Measurements from ENCODE around the gene ZBTB25. TPM values are rescaled to one million over a fixed set of nuclear protein-coding genes. Genes with fewer than 3 reads are reported as not detected.
A peak's percentile ranks its signal among the peaks of the same experiment; 100 is the strongest.
"Not testable (repeated sequence)": the region's sequence is repeated elsewhere in the genome, so short reads cannot be mapped to it uniquely, and the experiment has no call there.

Gene ZBTB25
- polyA plus RNA-seq (2013, experiment 1 of 2; ENCODE audit: insufficient read length) = 8.0 TPM
- 7.7 TPM for polyA plus RNA-seq (2013, experiment 2 of 2; ENCODE audit: insufficient read length)

GRCh38 chr14:64503434-64504309 is at the start of gene ZBTB25:
Gene ZBTB25 (minus strand): TSS chr14:64503838. CDS start chr14:64490533, 13,305 bp downstream.
- peak; percentile 96 for DNase-seq

DNA sequence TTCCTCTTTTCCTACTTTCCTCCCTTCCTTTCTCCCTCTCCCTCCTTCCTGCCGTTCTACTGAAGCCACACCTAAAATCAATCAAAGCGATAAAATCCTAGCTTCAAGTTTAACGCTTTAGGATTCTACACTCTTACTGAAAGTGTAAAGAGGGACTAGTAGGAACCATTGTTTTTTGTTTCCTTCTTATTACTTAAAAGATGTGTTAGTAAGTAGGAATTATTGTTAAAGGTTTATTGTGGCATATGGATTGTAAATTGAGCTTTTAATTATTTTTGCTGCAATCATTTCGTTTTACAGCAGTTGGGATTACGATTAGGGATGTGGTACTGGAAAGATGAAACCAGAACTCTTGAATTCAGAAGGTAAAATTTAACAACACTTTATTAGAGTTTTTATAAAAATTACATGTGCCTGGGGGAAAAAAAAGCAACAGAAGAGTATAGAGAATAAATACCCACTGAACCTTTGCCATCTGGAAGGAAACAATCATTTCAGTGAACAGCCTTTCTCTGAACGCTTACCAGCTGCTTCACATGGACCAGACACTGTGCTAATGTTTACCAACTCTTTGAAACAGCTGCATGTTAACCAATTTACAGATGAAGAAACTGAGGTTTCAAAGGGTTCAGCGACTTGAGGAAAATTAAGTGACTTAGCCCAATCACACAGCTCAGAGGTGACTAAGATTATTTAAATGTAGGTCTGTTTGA is 47.1 kb upstream of the ZBTB25 start:
- no peak for DNase-seq

DNA sequence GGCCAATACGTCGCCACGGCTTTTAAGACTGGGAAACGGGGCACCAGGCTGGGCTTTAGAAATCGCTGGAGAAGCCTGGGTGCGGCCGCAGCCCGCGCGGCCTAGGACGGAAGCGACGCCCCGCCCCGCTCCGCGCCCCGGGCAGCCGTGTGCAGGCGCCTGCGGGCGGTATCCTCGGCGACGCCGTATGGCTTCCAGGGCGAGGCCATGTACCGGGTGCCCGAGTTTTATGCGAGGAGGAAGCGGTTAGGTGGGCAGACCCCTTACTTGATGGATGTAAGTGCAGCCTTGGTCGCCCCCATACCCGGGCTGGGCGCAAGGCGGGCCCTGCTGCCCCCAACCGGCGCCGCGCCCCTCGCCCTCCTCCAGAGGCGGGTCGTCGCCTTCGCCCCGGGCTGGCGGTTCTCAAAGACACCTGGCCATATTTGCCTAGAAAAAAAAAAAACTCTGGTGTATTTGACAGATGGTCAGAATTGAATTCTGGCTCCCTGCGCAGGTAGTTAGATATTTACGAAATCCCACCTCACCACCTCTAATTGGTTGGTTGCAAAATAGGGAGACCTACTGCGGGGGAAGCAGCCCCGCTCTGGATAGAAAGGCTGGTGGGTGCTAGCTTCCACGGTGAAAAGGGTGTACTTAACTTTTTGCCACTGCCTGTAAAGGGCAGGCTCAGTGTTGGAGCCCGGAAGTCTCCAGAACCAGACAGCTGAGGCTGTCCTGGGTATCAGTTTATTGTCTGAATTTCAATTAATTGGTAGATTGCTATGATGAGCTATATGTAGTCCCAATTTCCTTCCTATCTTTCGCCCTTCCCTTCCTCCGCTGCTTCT is 46.4 kb upstream of the ZBTB25 start, which contains the start of gene PPP1R36:
Gene PPP1R36 (plus strand): TSS at position 171 of the 830 bp plus-strand sequence. CDS start 37 bp downstream, at position 208.
- peak; percentile 35 for DNase-seq

DNA sequence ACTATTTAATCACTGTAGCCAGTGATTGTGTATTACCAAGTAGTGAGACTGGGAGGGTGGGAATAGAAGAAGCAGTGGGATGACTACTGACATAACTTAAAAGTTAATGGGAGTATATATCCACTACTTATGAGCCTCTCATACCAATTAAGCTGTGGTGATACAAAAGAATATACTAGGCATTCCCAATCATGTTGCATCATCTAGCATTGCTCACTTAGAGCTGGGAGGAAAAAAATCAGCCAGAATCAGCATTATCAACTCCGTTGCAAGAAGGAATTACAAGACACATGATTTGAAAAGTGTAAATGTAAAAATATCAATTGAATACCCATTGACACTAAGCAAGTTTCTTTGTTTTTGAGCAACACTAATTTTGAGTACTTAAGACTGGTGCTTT is 45.4 kb upstream of the ZBTB25 start:
- no peak for DNase-seq

GRCh38 chr14:64544607-64545312 is 41.1 kb upstream of the ZBTB25 start:
- DNase-seq = no peak

DNA sequence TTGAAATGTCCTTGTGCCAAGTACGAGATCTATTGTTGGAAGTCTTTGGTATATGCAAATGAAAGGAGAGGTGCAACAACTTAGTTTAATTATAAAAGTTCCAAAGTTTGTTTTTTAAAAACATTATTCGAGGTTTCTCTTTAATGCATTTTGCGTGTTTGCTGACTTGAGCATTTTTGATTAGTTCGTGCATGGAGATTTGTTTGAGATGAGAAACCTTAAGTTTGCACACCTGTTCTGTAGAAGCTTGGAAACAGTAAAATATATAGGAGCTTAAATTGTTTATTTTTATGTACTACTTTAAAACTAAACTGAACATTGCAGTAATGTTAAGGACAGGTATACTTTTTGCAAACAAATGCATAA is 39.2 kb upstream of the ZBTB25 start:
- no peak for DNase-seq

- no peak for DNase-seq
Observed at GRCh38 chr14:64541972-64542835, 38.6 kb upstream of the ZBTB25 start.

DNA sequence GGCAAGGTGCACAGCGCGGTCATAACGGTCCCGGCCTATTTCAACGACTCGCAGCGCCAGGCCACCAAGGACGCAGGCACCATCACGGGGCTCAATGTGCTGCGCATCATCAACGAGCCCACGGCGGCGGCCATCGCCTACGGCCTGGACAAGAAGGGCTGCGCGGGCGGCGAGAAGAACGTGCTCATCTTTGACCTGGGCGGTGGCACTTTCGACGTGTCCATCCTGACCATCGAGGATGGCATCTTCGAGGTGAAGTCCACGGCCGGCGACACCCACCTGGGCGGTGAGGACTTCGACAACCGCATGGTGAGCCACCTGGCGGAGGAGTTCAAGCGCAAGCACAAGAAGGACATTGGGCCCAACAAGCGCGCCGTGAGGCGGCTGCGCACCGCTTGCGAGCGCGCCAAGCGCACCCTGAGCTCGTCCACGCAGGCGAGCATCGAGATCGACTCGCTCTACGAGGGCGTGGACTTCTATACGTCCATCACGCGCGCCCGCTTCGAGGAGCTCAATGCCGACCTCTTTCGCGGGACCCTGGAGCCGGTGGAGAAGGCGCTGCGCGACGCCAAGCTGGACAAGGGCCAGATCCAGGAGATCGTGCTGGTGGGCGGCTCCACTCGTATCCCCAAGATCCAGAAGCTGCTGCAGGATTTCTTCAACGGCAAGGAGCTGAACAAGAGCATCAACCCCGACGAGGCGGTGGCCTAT is 37.8 kb upstream of the ZBTB25 start:
- DNase-seq = peak; percentile 57

DNA sequence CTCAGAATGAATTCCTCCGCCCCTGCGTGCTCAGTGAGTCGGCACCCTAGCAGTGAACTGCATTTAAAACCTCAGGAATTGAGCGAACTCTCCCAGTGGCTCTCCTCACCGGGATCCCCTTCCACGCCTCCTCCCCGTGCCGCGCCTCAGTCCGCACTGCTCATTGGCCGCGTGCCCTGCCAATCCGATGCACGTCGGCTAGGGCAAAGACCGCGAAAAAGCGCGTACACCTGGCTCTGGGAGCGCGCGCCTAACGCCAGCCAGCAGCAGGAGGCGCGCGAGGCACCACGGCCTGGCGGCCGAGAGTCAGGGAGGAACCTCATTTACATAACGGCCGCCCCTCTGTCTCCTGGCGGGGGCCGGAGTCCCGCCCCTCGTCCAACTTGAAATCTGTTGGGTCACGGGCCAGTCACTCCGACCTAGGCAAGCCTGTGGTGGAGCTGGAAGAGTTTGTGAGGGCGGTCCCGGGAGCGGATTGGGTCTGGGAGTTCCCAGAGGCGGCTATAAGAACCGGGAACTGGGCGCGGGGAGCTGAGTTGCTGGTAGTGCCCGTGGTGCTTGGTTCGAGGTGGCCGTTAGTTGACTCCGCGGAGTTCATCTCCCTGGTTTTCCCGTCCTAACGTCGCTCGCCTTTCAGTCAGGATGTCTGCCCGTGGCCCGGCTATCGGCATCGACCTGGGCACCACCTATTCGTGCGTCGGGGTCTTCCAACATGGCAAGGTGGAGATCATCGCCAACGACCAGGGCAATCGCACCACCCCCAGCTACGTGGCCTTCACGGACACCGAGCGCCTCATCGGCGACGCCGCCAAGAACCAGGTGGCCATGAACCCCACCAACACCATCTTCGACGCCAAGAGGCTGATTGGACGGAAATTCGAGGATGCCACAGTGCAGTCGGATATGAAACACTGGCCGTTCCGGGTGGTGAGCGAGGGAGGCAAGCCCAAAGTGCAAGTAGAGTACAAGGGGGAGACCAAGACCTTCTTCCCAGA is 36.9 kb upstream of the ZBTB25 start, which contains the start of gene HSPA2:
Gene HSPA2 (plus strand): TSS at position 534 of the 995 bp plus-strand sequence. CDS start 109 bp downstream, at position 643.
- peak; percentile 100 for DNase-seq

DNA sequence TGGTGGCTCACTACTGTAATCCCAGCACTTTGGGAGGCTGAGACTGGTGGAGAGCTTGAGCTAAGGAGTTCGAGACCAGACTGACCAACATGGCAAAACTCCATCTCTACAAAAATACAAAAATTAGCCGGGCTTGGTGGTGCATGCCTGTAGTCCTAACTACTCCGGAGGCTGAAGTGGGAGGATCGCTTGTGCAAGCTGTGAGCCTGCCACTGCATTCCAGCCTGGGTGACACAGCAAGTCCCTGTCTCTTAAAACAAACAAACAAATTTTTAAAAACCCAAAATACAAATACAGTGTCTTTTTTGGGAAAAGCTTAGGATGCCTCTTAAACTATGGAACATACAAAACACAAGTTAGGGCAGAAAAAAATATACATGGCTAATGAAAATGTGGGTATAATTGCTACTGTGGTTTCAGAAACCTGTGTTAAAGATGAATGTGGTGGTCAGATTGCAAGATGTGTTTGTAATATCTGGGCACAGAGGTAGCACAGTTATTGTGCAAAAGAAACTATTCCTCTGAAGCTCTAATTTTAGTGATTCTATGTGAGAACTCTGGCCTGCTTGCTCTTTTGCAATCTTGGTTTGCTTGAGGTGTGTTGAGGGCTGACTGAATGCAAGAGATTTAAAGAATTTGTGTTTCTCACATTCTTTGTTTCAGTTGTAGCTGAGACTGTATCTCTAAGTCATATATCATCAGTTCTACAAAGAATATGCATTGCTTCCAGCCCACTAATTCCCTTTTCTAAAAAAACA is 33.0 kb upstream of the ZBTB25 start:
- peak; percentile 78 for DNase-seq

DNA sequence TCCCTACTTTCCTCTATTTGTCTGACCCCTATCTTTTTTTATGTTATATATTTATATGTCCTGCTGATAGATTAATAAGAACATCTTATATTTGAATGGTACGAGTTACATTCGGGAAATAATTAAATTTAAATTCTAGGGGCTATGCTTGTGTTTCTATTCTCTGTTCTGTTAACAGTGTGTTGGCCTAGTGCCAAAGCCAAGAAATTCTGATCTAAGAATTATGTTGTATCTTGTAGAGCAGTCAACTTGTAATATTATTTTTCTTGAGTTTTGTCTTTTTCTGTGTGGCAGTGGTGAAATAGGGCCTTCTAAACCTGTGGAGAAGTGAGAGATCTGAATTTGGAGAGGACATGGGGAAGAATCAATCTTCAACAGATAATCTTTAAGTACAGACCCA is 27.9 kb upstream of the ZBTB25 start:
- no peak for DNase-seq

GRCh38 chr14:64525354-64525753 is 21.7 kb upstream of the ZBTB25 start:
- no peak for DNase-seq

DNA sequence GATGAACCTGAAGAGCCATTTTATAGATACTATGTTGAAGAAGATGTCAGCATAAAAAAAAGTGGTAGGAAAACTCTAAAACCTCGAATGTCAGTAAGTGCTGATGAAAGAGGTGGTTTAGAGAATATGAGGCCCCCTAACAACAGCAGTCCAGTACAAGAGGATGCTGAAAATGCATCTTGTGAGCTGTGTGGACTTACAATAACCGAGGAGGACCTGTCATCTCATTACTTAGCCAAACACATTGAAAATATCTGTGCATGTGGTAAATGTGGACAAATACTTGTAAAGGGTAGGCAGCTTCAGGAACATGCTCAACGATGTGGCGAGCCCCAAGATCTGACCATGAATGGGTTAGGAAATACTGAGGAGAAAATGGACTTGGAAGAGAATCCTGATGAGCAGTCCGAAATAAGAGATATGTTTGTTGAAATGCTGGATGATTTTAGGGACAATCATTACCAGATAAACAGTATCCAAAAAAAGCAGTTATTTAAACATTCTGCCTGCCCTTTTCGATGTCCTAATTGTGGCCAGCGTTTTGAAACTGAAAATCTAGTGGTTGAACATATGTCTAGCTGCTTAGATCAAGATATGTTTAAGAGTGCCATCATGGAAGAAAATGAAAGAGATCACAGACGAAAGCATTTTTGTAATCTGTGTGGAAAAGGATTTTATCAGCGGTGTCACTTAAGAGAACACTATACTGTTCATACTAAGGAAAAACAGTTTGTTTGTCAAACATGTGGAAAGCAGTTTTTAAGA is 19.1 kb upstream of the ZBTB25 start:
- DNase-seq = no peak

- DNase-seq = no peak
Observed at GRCh38 chr14:64520699-64521098, 17.1 kb upstream of the ZBTB25 start.

GRCh38 chr14:64518229-64518628 is 14.6 kb upstream of the ZBTB25 start:
- no peak for DNase-seq

DNA sequence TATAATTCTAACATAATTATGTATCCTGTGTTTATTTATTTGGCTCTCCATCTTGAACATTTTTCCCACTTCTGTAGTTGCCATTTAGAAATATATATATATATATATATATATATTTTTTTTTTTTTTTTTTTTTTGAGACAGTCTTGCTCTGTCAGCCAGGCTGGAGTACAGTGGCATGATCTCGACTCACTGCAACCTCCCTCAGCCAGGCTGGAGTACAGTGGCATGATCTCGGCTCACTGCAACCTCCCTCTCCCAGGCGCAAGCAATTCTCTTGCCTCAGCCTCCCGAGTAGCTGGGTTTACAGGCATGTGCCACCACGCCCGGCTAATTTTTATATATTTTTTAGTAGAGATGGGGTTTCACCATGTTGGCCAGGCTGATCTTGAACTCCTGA is 14.0 kb upstream of the ZBTB25 start:
- DNase-seq = not testable (repeated sequence)

- no peak for DNase-seq
Observed at GRCh38 chr14:64516969-64517368, 13.3 kb upstream of the ZBTB25 start.
